ENCODE data around the gene VPS41.
"Not testable (repeated sequence)": the region's sequence is repeated elsewhere in the genome, so short reads cannot be mapped to it uniquely, and the experiment has no call there.

Gene VPS41

GRCh38 chr7:38855867-38856266, 53.1 kb downstream of the VPS41 start:
- DNase-seq (ENCODE audit: low read depth in 2 of 3, low spot score in 2 of 3) = no peak

- DNase-seq (ENCODE audit: low read depth in 2 of 3, low spot score in 2 of 3) = no peak
Measured at GRCh38 chr7:38855386-38855785, 53.6 kb downstream of the VPS41 start.

GRCh38 chr7:38854947-38855346, 54.0 kb downstream of the VPS41 start:
- not testable (repeated sequence) for DNase-seq (ENCODE audit: low read depth in 2 of 3, low spot score in 2 of 3)

- DNase-seq (ENCODE audit: low read depth in 2 of 3, low spot score in 2 of 3) = no peak
Measured at GRCh38 chr7:38851321-38851720, 57.7 kb downstream of the VPS41 start.

GRCh38 chr7:38846280-38846679, 62.7 kb downstream of the VPS41 start:
- no peak for DNase-seq (ENCODE audit: low read depth in 2 of 3, low spot score in 2 of 3)

- no peak for DNase-seq (ENCODE audit: low read depth in 2 of 3, low spot score in 2 of 3)
Measured at GRCh38 chr7:38844952-38845563, 63.9 kb downstream of the VPS41 start.

- no peak for DNase-seq (ENCODE audit: low read depth in 2 of 3, low spot score in 2 of 3)
Measured at GRCh38 chr7:38842746-38843145, 66.2 kb downstream of the VPS41 start.

- no peak for DNase-seq (ENCODE audit: low read depth in 2 of 3, low spot score in 2 of 3)
Measured at GRCh38 chr7:38840736-38841460, 68.1 kb downstream of the VPS41 start.

GRCh38 chr7:38839851-38840250, 69.1 kb downstream of the VPS41 start:
- no peak for DNase-seq (ENCODE audit: low read depth in 2 of 3, low spot score in 2 of 3)

GRCh38 chr7:38838725-38839385, 70.1 kb downstream of the VPS41 start:
- no peak for DNase-seq (ENCODE audit: low read depth in 2 of 3, low spot score in 2 of 3)

GRCh38 chr7:38834357-38834756, 74.6 kb downstream of the VPS41 start:
- DNase-seq (ENCODE audit: low read depth in 2 of 3, low spot score in 2 of 3) = no peak

- DNase-seq (ENCODE audit: low read depth in 2 of 3, low spot score in 2 of 3) = no peak
Measured at GRCh38 chr7:38833329-38833728, 75.7 kb downstream of the VPS41 start.

- no peak for DNase-seq (ENCODE audit: low read depth in 2 of 3, low spot score in 2 of 3)
Measured at GRCh38 chr7:38831259-38831996, 77.6 kb downstream of the VPS41 start.

GRCh38 chr7:38830826-38831225, 78.2 kb downstream of the VPS41 start:
- DNase-seq (ENCODE audit: low read depth in 2 of 3, low spot score in 2 of 3) = no peak

GRCh38 chr7:38829488-38830165, 79.4 kb downstream of the VPS41 start:
- no peak for DNase-seq (ENCODE audit: low read depth in 2 of 3, low spot score in 2 of 3)

- DNase-seq (ENCODE audit: low read depth in 2 of 3, low spot score in 2 of 3) = no peak
Measured at GRCh38 chr7:38828026-38828425, 81.0 kb downstream of the VPS41 start.

- DNase-seq (ENCODE audit: low read depth in 2 of 3, low spot score in 2 of 3) = no peak
Measured at GRCh38 chr7:38825721-38826440, 83.1 kb downstream of the VPS41 start.

- no peak for DNase-seq (ENCODE audit: low read depth in 2 of 3, low spot score in 2 of 3)
Measured at GRCh38 chr7:38824948-38825347, 84.0 kb downstream of the VPS41 start.

- DNase-seq (ENCODE audit: low read depth in 2 of 3, low spot score in 2 of 3) = no peak
Measured at GRCh38 chr7:38822549-38822948, 86.4 kb downstream of the VPS41 start.

- no peak for DNase-seq (ENCODE audit: low read depth in 2 of 3, low spot score in 2 of 3)
Measured at GRCh38 chr7:38820571-38820970, 88.4 kb downstream of the VPS41 start.
